ENCODE data around the gene SEMA3E.

DNA sequence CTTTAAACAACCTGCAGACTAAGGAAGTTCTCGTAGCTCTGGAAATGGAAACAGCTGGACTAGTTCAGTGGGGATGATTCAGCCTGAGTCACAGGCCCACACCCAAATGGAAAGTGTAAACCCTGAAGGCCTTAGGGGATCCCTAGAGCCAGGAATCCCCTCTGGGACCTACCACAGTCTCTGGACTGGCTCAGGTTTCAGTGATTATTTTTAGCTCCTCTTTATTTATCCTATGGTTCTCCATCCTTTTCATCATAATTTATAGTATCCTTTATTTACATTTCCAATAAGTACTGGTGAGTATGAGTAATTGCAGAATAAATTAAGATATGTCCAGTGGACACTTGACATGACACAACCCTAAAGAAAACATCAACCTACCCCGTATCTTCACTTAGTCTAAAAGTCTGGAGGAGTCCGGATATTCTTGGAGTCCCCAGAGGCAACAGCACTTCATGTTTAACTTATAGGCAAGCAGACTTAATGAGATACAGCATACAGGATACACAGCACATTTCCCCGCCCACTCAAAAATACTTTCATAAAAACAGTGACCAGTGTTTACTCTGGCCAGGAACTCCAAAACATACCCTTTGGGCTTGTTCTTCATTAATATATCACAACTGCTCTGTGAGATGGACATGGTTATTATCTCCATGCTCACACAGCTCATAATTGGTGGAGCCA lies 28.4 kb upstream of the SEMA3E start:
- TF ChIP-seq, protein P1, sequence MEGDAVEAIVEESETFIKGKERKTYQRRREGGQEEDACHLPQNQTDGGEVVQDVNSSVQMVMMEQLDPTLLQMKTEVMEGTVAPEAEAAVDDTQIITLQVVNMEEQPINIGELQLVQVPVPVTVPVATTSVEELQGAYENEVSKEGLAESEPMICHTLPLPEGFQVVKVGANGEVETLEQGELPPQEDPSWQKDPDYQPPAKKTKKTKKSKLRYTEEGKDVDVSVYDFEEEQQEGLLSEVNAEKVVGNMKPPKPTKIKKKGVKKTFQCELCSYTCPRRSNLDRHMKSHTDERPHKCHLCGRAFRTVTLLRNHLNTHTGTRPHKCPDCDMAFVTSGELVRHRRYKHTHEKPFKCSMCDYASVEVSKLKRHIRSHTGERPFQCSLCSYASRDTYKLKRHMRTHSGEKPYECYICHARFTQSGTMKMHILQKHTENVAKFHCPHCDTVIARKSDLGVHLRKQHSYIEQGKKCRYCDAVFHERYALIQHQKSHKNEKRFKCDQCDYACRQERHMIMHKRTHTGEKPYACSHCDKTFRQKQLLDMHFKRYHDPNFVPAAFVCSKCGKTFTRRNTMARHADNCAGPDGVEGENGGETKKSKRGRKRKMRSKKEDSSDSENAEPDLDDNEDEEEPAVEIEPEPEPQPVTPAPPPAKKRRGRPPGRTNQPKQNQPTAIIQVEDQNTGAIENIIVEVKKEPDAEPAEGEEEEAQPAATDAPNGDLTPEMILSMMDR (IDR thresholded peaks at IDR 0.05), result no peak
- TF ChIP-seq POLR2A (IDR thresholded peaks at IDR 0.05), result no peak
